NCI-H146 treated with DMSO at 0.1 percent for 48 hours (cell line): Measurements from ENCODE around the gene CD4.
"Not testable (repeated sequence)": the region's sequence is repeated elsewhere in the genome, so short reads cannot be mapped to it uniquely, and the experiment has no call there.

Experiments used
- DNase-seq: peaks from one replicate; lab custom pipeline; 2025; ENCODE audit not compliant: unreplicated experiment; lab: John Stamatoyannopoulos, UW

Gene CD4

GRCh38 chr12:6788972-6789924, at the start of gene CD4:
Gene CD4, plus strand, starts transcription at chr12:6789528. Its CDS starts 10,611 bp downstream, at chr12:6800139.
- no peak for DNase-seq

DNA sequence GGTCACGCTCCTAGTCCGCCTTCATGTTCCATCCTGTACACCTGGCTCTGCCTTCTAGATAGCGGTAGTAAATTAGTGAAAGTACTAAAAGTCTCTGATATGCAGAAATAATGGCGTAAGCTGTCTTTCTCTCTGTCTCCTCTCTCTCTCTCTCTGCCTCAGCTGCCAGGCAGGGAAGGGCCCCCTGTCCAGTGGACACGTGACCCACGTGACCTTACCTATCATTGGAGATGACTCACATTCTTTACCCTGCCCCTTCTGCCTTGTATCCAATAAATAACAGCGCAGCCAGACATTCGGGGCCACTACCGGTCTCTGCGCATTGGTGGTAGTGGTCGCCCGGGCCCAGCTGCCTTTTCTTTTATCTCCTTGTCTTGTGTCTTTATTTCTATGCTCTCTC, 47.2 kb upstream of the CD4 start:
- not testable (repeated sequence) for DNase-seq

DNA sequence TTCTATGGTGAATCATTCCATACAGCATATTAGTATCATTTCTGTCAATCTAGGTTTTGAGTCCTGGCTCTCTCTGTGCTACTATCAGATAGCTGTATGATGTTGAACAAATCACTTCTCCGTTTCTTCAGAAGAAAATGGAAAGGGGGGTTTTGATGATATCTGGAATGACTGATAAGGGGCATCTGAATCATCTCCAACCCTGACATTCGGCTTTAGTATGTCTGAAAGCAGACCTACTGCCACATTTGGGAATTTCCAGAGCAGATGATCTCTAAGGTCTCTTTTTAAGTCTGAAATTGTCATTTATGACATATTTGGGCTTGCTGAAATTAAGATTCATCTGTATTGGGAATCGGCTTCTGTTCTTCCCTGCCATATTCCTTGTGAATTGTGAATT, 46.5 kb upstream of the CD4 start:
- DNase-seq = no peak

DNA sequence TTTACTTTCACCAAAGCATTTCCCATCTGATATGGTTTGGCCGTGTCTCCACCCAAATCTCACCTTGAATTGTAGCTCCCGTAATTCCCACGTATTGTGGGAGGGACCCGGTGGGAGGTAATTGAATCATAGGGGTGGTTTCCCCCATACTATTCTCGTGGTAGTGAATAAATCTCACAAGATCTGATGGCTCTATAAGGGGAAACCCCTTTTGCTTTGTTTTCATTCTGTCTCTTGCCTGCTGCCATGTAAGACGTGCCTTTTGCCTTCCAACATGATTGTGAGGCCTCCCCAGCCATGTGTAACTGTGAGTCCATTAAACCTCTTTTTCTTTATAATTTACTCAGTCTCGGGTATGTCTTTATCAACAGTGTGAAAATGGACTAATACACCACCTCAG, 46.0 kb upstream of the CD4 start:
- DNase-seq = not testable (repeated sequence)

DNA sequence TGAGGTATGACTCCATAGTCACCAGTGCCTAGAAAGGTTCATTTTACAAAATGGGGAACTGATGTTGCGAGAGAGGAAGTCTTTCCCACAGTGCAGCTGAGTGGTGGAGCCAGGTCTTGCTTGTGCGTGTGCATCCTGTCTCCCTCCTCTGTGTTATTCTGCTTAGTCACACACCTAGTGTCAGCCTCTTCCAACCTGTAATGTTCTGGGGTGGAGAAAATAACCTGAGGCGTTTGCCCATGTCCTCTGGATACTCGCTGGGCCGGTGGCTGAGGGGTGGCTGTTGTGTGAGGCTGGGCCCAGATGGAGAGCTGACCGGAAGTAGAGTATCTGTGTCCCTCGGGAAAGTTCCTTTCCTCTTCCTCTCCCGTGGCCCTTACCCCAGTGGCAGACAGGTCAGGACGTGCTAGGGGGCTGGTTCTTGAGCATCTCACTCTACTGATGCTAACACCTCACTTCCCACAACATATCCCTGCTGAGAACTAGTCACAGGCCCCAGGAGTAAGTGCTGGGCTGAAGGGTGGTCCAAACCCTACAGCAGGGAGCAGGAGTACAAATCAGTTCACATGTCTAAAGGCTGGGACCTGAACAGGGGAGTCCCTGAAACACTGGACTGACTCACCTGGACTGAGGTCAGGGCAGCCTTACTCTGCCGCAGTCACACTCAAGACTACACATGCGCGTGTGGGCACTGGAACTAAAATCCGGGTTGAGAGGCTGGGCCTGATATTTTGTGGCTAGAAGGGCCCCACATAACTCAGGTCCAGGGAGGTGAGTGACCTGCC, 43.4 kb upstream of the CD4 start:
- no peak for DNase-seq

GRCh38 chr12:6747216-6747615, 42.1 kb upstream of the CD4 start:
- no peak for DNase-seq

GRCh38 chr12:6748761-6749160, 40.6 kb upstream of the CD4 start:
- no peak for DNase-seq

GRCh38 chr12:6750506-6750905, 38.8 kb upstream of the CD4 start:
- no peak for DNase-seq

GRCh38 chr12:6751767-6752166, 37.6 kb upstream of the CD4 start:
- no peak for DNase-seq

- DNase-seq = peak; percentile 63
These were observed 37.0 kb upstream of the CD4 start for GRCh38 chr12:6752167-6752920.

DNA sequence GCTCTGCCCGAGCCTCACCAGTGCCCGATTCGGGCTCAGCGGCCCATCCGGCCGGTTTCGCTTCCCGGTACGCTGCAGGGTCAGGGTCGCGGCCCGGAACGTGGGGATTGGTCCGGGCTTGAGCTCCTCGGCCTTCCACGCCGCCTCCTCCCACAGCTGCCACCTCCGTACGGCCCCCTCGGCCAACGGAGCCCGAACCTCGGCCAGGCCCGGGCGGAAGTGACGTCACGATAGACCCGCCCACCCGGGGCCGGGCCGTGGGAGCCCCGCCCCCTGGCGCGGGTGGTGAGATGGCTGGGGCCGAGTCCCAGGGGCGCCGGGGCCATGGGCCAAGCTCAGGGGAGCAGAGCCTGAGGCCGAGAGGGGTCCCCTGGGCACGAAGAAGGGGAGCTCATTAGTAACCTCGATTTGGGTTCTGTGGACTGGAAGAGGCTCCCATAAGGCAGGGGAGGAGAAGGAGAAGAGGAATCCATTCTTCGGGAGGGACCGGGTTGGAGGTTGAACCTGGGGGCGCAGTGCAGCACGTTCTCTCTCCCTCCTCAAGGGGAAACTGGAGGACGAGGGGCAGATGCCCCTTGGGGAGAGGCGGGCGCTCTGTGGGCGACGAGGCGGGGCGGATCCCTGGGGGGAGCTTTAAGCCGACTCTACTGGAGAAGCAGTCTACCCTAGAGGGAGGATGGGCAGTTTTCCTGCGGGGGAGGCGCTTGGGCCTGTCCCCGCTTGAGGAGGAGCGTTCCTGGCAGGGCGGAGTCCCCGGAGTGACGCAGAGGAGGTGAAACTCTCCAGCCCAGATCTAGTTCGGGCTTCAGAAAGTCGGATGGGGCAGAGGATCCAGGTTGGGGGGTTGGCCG, 36.2 kb upstream of the CD4 start, which contains the start of gene MLF2:
MLF2 (minus strand) TSS at position 221 of the 851 bp plus-strand sequence. CDS start 807 bp downstream, outside the sequence.
- peak; percentile 99 for DNase-seq

DNA sequence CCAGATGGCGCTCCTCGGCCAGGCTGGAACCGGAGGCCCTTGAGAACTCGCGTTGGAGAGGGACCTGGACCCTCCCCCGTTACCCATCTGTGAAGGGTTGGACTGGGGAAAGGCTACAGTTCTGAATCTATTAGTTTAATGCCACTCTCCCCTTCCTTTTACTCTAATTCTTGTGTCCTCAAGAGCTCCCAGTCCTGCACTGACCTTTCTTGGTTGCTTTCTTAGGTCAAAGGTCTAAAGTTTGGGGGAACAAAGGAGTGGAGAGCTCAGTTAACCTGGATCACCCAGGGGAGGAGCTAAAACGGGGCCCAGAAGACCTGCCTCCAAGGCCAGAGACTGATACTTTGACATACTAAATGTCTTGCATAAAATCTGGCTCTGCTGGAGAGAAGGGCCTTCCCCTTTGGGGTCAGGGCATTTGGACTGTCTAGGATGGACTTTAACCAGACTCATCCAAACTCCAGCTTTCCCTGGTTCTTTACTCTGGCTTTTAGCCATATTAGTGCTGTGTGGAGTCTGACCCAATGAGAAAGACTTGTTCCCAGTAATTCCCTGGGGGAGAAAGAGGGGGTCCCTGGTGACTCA, 35.5 kb upstream of the CD4 start:
- DNase-seq = no peak

GRCh38 chr12:6754411-6754810, 34.9 kb upstream of the CD4 start:
- DNase-seq = no peak

DNA sequence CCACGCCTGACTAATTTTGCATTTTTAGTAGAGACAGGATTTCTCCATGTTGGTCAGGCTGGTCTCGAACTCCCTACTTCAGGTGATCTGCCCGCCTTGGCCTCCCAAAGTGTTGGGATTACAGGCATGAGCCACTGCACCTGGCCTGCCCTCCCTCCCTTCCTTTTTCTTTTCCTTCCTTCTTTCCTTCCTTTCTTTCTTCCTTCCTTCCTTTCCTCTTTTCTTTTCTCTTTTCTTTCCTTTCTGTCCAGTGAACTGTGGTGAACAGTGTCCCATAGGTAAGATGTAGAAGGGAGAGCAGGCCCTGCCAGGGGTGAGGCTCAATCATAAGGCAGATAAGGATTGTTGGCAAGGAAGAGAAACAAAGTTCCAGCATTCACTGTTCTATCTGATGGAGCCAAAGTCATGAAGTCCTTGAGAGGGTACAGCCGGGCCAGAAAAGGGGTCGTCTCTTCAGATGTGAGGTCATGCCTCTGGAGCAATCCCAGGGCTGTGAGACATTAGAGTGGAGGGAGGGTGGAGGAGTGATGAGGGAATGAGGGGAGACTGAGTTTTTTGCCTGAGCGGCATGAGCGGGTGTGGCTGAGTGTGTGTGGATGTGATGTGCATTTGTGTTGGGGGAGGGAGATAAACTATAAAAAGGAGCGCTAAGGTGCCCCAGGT, 32.2 kb upstream of the CD4 start:
- no peak for DNase-seq

DNA sequence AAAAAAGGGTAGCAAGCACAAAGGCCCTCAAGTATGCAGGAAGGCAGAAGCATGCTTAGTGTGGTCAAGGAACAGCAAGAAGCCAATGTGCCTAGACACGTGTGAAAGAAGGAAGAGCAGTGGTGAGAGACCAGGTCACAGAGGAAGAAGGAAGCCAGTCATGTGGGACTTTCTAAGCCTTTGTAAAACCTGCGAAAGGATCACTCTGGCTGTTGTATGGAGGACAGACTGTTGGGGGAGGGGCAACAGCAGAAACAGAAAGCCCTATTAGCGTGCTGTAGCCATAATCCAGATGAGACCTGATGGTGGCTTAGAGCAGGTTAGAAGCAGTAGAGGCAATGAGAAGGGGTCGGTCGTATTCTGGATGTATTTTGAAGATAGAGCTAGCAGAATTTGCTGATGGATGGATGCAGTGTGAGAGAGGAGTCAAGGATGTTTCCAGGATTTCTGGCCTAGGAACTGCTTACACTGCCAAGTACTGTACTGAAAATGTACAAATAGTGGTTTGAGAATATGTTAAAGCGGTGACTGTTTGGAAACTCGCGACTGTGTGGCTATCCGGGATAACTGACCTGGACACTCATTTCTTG, 30.7 kb upstream of the CD4 start:
- DNase-seq = no peak

DNA sequence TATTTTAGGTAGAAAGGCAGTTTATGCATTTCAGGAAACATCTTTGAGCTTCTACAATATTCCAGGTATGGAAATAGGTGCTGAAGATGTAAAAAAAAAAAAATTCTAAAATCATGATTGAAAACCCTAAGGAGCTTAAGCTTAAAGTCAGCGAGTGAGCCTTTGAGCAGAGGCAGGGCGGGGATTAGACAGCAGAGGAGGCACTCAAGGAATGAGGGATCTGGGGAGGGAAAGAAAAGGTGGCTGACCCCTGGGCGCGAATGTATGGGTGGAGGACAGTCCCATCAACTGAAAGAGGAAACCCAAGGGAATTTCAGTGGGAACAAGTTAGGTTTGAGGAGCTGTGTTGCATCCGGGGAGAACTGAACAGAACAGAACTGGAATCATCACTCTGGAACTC, 29.6 kb upstream of the CD4 start:
- no peak for DNase-seq

DNA sequence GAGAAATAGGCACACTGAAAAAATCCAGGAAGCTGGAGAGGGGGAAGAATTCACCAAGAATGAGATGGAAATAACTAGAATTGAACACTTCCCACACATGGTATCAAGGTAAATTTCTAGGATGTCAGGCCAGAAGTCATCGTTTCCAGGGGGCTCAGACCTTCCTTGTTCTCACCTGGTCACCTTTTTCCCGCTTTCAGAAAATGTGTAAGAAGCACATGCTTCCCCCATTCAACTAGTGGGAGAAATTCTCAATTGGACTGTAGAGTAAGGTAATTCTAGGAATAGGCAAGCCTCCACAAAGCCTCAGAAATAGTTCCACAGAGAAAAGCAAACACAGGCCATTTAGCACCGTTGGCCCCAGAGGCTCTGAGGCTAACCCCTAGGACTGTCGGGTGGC, 25.9 kb upstream of the CD4 start:
- no peak for DNase-seq

DNA sequence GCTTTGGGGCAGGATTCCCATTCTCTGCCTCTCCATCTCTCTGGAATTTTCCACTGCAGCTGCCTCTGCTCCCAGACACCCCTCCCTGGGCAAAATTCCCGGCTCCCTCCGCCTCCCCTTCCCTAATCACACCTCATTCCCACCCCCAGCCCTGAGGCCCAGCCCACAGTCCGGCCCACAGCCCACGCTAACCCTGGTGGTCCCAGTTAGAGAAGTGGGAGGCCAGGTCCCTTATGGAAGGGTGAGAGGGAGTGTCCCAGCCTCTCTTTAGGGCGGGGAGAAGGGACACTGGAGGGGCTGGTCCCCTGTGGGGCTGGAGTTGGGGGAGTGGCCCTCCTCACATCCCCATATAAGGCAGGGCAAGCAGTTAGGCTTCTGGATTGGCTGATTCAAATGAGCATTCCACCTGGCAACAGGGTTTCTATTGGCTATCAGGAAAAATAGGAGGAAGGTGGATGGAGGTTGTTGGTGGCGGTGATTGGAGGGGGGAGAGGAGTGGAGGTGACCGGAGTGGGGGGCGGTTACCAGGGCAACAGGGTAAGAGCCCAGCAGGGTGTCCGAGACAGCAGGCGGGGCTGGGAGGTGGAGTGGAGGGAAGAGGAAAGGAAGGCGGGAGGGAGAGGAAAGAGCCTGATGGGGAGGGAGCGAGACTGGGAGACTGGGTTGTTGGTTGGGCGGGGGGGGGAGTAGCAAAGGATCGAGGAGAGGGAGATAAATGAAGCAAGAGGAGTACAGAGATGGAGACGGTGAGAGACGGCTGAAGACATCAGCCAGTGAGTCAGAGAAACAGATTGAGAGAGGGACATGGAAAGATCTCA, 25.1 kb upstream of the CD4 start:
- peak; percentile 100 for DNase-seq
